NT2/D1 (cell line): ENCODE measurements around the gene FILIP1L.

Experiments used
- SUZ12 ChIP-seq: IDR thresholded peaks from 2 replicates; pipeline ENCODE4 v1.6.1; 2011; ENCODE audit not compliant: insufficient read length, insufficient read depth; ENCODE audit errors: extremely low read depth
- YY1 ChIP-seq: IDR thresholded peaks from 2 replicates; pipeline ENCODE4 v1.6.1; 2011; ENCODE audit not compliant: insufficient read length, insufficient read depth
- ZNF274 ChIP-seq: IDR thresholded peaks from 2 replicates; pipeline ENCODE4 v1.6.1; 2011; ENCODE audit warnings: mild to moderate bottlenecking, low read depth, low read length

- TF ChIP-seq SUZ12, result no peak
- TF ChIP-seq YY1, result no peak
- TF ChIP-seq ZNF274, result no peak
Measured at GRCh38 chr3:99962703-99963102, 151.6 kb downstream of the FILIP1L start.
